ENCODE data around the gene PITPNM1. TPM values are rescaled to one million over a fixed set of nuclear protein-coding genes. Genes with fewer than 3 reads are reported as not detected.

PITPNM1 gene
- total RNA-seq, 2 experiments from 2014 or later = 139 to 143 TPM

GRCh38 chr11:67506426-67507051 is 1.4 kb upstream of the PITPNM1 start:
- no peak for DNase-seq
- ChIA-PET CTCF (interaction anchor here (0.6 to 2.8 kb wide), 7 partner anchors 18 to 105 kb away, joined by 4 to 18 read pairs (median 8); partner anchors contain the start of genes AIP, PPP1CA and PTPRCAP), POLR2A (interaction anchor here (0.6 to 1.7 kb wide), 3 partner anchors 20 to 68 kb away, joined by 3 to 4 read pairs (median 3); no protein-coding TSS in a partner anchor)
- H3K36me3 Mint-ChIP-seq = peaks cover 22% of the 10 kb centered on the region
- H3K9me3 Mint-ChIP-seq = no peaks in the 10 kb centered on the region
- H3K4me3 Mint-ChIP-seq = peak overlapping the region; percentile 90
- H3K27me3 Mint-ChIP-seq = no peaks in the 10 kb centered on the region
- H3K27ac Mint-ChIP-seq = peak overlapping the region; percentile 98
- intact Hi-C loops (cut with micrococcal nuclease) = loop anchor here (1.0 to 5.0 kb wide), 8 partner anchors 19 to 234 kb away; partner anchors contain the start of genes GSTP1, POLD4 and TMEM134
- peaks cover 40% of the 10 kb centered on the region for H3K4me1 Mint-ChIP-seq (ENCODE audit: low read depth)

GRCh38 chr11:67505605-67506396 is 638 bp upstream of the PITPNM1 start:
- POLR2A ChIA-PET = interaction anchor here (0.8 to 2.0 kb wide), 9 partner anchors 17 to 266 kb away, joined by 3 to 21 read pairs (median 3); partner anchors contain the start of genes PTPRCAP and TBC1D10C
- Mint-ChIP-seq H3K27me3 (no peaks in the 10 kb centered on the region), H3K27ac (peak overlapping the region; percentile 98), H3K9me3 (no peaks in the 10 kb centered on the region), H3K4me3 (peak overlapping the region; percentile 90), H3K4me1 (ENCODE audit: low read depth) (peaks cover 47% of the 10 kb centered on the region), H3K36me3 (peaks cover 28% of the 10 kb centered on the region)
- DNase-seq = peak; percentile 97
- CTCF ChIA-PET = interaction anchor here (0.6 to 2.8 kb wide), 8 partner anchors 17 to 149 kb away, joined by 4 to 18 read pairs (median 6); partner anchors contain the start of genes AIP, PPP1CA, PTPRCAP and TBC1D10C
- intact Hi-C loops (cut with micrococcal nuclease) = loop anchor here (1.0 to 5.0 kb wide), 9 partner anchors 18 to 234 kb away; partner anchors contain the start of genes GSTP1, POLD4 and TMEM134

- H3K4me1 Mint-ChIP-seq (ENCODE audit: low read depth) = peaks cover 51% of the 10 kb centered on the region
- peak overlapping the region; percentile 84 for H3K27ac Mint-ChIP-seq
- CTCF ChIA-PET = interaction anchor here (0.8 to 2.8 kb wide), 5 partner anchors 36 to 153 kb away, joined by 3 to 18 read pairs (median 5); partner anchors contain the start of genes PPP1CA and PTPRCAP
- H3K36me3 Mint-ChIP-seq = peaks cover 38% of the 10 kb centered on the region
- intact Hi-C loops (cut with micrococcal nuclease) = no loop called here
- no peaks in the 10 kb centered on the region for H3K9me3 Mint-ChIP-seq
- DNase-seq = peak; percentile 51
- POLR2A ChIA-PET = interaction anchor here (0.7 to 2.0 kb wide), 3 partner anchors 15 to 264 kb away, joined by 3 to 21 read pairs (median 4); no protein-coding TSS in a partner anchor
- H3K4me3 Mint-ChIP-seq = peak overlapping the region; percentile 90
- no peaks in the 10 kb centered on the region for H3K27me3 Mint-ChIP-seq
Measured at GRCh38 chr11:67504005-67504949, 886 bp downstream of the PITPNM1 start.

DNA sequence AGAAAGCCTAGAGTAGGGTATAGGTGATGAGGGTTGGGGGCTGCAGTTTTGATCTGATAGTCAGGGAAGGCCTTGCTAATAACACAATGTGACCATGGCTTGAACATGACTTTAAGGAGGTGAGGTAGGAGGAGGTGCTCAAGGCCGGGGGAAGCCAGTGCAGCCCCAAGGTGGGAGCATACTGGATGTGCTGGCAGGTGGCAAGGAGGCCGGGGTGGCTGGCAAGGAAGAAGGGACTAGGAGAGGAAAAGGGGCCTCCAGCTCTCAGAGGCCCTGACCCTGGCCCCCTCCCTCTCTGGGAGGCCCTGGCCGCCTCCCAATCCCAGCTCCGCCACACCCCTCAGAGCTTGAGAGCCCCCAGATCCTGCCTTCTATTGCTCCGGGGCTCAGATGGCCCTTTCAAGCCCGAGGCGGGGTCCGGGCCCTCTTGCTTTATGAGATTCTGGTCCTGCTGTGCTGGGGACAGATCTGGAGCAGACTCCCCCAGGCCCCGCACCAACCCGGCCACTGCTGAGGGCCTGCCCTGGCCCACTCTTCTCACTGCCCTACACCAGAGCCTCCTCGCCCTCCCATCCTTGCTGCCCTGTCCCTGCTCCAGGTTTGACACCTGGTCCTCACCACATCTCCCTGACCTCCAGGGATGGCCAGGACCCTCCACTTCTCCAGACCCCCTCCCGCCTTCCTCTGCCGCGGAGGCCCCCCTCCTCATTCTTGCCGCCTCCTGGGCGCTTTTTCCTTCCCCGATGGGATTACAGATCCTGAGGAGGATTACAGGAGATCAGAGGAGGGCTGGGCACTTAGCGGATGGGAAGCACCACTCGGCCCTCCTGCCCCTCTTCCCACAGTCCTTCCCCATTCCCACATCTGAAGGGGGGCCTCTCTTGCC is 1.8 kb downstream of the PITPNM1 start:
- peaks cover 44% of the 10 kb centered on the region for H3K4me1 Mint-ChIP-seq (ENCODE audit: low read depth)
- POLR2A ChIA-PET = no interaction called here
- H3K4me3 Mint-ChIP-seq = peak overlapping the region; percentile 68
- DNase-seq = no peak
- CTCF ChIA-PET = interaction anchor here (0.8 kb wide), 1 partner anchor 147 kb away, joined by 3 read pairs; no protein-coding TSS in a partner anchor
- H3K9me3 Mint-ChIP-seq = no peaks in the 10 kb centered on the region
- H3K36me3 Mint-ChIP-seq = peaks cover 38% of the 10 kb centered on the region
- intact Hi-C loops (cut with micrococcal nuclease) = no loop called here
- H3K27ac Mint-ChIP-seq = peak overlapping the region; percentile 34
- H3K27me3 Mint-ChIP-seq = no peaks in the 10 kb centered on the region

GRCh38 chr11:67502328-67502979 is 2.7 kb downstream of the PITPNM1 start:
- no peak overlapping the region for H3K27ac Mint-ChIP-seq
- intact Hi-C loops (cut with micrococcal nuclease) = no loop called here
- peak overlapping the region; percentile 68 for H3K4me3 Mint-ChIP-seq
- POLR2A ChIA-PET = no interaction called here
- H3K4me1 Mint-ChIP-seq (ENCODE audit: low read depth) = peaks cover 44% of the 10 kb centered on the region
- no peaks in the 10 kb centered on the region for H3K9me3 Mint-ChIP-seq
- peaks cover 46% of the 10 kb centered on the region for H3K36me3 Mint-ChIP-seq
- no peak for DNase-seq
- CTCF ChIA-PET = no interaction called here
- H3K27me3 Mint-ChIP-seq = no peaks in the 10 kb centered on the region

- no peak for DNase-seq
- Mint-ChIP-seq H3K27me3 (no peaks in the 10 kb centered on the region), H3K9me3 (no peaks in the 10 kb centered on the region), H3K4me3 (no peak overlapping the region), H3K36me3 (peaks cover 48% of the 10 kb centered on the region), H3K27ac (no peak overlapping the region), H3K4me1 (ENCODE audit: low read depth) (peaks cover 40% of the 10 kb centered on the region)
- intact Hi-C loops (cut with micrococcal nuclease) = no loop called here
- ChIA-PET POLR2A (no interaction called here), CTCF (no interaction called here)
Measured at GRCh38 chr11:67501854-67502253, 3.3 kb downstream of the PITPNM1 start.

DNA sequence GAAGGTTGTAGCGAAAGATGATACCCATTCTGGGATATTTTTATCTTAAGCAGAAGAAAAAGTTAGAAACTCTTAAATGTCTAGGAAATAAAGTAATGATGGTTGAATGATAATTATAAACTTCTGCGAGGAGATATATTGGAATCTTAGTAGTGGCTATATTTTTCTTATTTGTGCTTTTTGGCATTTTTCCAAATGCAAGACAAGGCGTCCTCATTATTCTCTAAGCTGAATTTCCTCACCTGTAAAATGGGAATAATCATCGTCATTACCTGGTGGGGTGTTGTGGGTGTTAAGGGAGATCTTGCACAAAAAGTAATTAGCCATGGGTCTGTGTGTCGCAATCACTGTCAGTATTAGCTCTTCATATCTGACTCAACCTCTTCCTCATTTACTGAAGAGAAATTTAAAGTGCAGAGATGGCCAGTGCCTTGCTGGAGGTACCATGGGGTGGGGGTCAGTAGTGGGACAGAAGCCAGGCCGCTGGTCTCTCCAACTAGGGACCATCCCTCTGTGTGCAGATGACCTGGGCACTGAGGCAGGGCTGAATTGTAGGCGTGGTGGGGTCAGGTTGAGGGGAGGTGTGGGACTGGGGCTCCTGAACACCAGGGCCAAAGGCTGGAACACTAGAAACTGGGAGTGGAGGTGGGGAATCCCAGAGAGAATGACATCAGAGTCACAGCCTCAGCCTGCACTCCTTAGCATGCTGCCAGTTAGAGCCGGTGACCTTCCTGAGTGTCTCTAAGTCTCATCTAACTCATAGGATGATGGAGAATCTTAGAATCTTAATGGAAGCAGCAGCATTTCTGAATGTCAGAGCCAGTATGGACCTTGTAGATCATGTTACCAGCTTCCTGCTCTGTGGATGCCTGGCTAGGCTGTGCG is 4.1 kb downstream of the PITPNM1 start:
- H3K36me3 Mint-ChIP-seq = peaks cover 47% of the 10 kb centered on the region
- ChIA-PET CTCF (no interaction called here), POLR2A (no interaction called here)
- no peak overlapping the region for H3K4me3 Mint-ChIP-seq
- H3K27me3 Mint-ChIP-seq = no peaks in the 10 kb centered on the region
- peak overlapping the region; percentile 39 for H3K27ac Mint-ChIP-seq
- no peaks in the 10 kb centered on the region for H3K9me3 Mint-ChIP-seq
- H3K4me1 Mint-ChIP-seq (ENCODE audit: low read depth) = peaks cover 32% of the 10 kb centered on the region
- intact Hi-C loops (cut with micrococcal nuclease) = no loop called here
- no peak for DNase-seq

- peaks cover 29% of the 10 kb centered on the region for H3K4me1 Mint-ChIP-seq (ENCODE audit: low read depth)
- no peaks in the 10 kb centered on the region for H3K9me3 Mint-ChIP-seq
- intact Hi-C loops (cut with micrococcal nuclease) = no loop called here
- ChIA-PET POLR2A (no interaction called here), CTCF (interaction anchor here (0.8 kb wide), 1 partner anchor 149 kb away, joined by 4 read pairs; no protein-coding TSS in a partner anchor)
- no peak overlapping the region for H3K4me3 Mint-ChIP-seq
- DNase-seq = no peak
- no peaks in the 10 kb centered on the region for H3K27me3 Mint-ChIP-seq
- H3K27ac Mint-ChIP-seq = no peak overlapping the region
- H3K36me3 Mint-ChIP-seq = peaks cover 49% of the 10 kb centered on the region
Measured at GRCh38 chr11:67500484-67500821, 4.7 kb downstream of the PITPNM1 start.

GRCh38 chr11:67499808-67500483 is 5.2 kb downstream of the PITPNM1 start:
- H3K36me3 Mint-ChIP-seq = peaks cover 49% of the 10 kb centered on the region
- H3K27me3 Mint-ChIP-seq = no peaks in the 10 kb centered on the region
- H3K27ac Mint-ChIP-seq = peak overlapping the region; percentile 42
- ChIA-PET CTCF (interaction anchor here (0.8 kb wide), 1 partner anchor 148 kb away, joined by 4 read pairs; no protein-coding TSS in a partner anchor), POLR2A (no interaction called here)
- no peak overlapping the region for H3K4me3 Mint-ChIP-seq
- intact Hi-C loops (cut with micrococcal nuclease) = no loop called here
- peaks cover 28% of the 10 kb centered on the region for H3K4me1 Mint-ChIP-seq (ENCODE audit: low read depth)
- DNase-seq = no peak
- no peaks in the 10 kb centered on the region for H3K9me3 Mint-ChIP-seq
